Fibroblast of lung (primary cell): ENCODE data around the gene C16orf89.

Source experiments
- EZH2 ChIP-seq: IDR thresholded peaks from 2 replicates; pipeline ENCODE4 v1.5.1; 2012; ENCODE audit warnings: low read length, control low read depth, mild to moderate bottlenecking; ENCODE audit errors: missing control alignments
- TF ChIP-seq, protein P1 (sequence below), 2 donors: IDR thresholded peaks in 1 of 2; conservative IDR thresholded peaks in 1 of 2; 1 replicate in 1 of 2; 2 replicates in 1 of 2; pipeline ENCODE4 v1.5.1; 2011 to 2012; ENCODE audit warnings: low read length in 2 of 2, control low read depth in 1 of 2, inconsistent platforms in 1 of 2, low read depth in 1 of 2, mild to moderate bottlenecking in 1 of 2

DNA sequence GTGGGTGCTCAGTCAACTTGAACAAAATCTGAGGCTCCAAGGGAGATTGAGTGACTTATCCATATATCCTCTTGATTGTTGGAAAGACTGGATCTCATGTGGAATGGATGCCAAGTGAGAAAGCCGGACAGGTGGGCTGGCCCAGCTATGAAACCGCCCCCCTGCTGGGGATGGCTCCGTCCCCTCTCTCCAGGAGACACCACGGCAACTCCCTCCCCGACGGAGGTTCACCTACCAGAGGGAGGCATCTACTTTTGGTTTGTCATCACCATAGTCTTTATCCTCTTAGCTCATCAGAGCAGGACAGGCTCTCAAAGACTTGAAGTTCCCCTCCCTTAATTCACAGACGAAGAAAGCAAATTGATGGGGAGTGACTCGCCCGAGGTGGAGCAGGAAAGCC, 4.1 kb upstream of the C16orf89 start:
- TF ChIP-seq, protein P1, sequence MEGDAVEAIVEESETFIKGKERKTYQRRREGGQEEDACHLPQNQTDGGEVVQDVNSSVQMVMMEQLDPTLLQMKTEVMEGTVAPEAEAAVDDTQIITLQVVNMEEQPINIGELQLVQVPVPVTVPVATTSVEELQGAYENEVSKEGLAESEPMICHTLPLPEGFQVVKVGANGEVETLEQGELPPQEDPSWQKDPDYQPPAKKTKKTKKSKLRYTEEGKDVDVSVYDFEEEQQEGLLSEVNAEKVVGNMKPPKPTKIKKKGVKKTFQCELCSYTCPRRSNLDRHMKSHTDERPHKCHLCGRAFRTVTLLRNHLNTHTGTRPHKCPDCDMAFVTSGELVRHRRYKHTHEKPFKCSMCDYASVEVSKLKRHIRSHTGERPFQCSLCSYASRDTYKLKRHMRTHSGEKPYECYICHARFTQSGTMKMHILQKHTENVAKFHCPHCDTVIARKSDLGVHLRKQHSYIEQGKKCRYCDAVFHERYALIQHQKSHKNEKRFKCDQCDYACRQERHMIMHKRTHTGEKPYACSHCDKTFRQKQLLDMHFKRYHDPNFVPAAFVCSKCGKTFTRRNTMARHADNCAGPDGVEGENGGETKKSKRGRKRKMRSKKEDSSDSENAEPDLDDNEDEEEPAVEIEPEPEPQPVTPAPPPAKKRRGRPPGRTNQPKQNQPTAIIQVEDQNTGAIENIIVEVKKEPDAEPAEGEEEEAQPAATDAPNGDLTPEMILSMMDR (conservative IDR thresholded peaks at IDR 0.05 in 1 of 2, IDR thresholded peaks at IDR 0.05 in 1 of 2; ENCODE audit: low read depth in 1 of 2, low read length in 2 of 2): no peak
- no peak for TF ChIP-seq EZH2
